GM19452 (cell line): ENCODE data around the gene BAG2.

Source experiments
- ATAC-seq: cut with Tn5 transposase; IDR thresholded peaks from one replicate; pipeline ENCODE4 v1.9.1; 2021; ENCODE audit not compliant: unreplicated experiment

The BAG2 gene

GRCh38 chr6:57173886-57174510 is 1.9 kb downstream of the BAG2 start:
- ATAC-seq, result no peak

- no peak for ATAC-seq
These were observed 2.4 kb downstream of the BAG2 start for GRCh38 chr6:57174511-57174907.

- no peak for ATAC-seq
These were observed 5.6 kb downstream of the BAG2 start for GRCh38 chr6:57177545-57178265.

DNA sequence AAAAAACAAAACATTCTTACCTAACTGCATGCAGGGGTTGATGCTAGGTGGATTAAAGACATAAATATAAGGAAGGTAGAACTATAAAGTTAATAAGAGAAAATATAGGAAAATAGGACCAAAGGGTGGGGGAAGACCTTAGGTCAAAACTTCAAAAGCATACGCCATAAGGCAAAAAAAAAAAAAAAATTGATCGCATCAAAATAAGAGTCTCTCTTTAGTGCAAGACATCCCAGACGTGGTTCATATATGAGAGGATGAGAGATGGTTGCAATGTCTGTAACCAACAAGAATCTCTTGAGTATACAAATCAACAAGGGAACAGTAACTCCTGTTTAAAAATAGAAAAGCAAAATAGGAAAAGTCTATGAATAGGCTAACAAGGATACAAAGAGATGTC is 8.5 kb downstream of the BAG2 start:
- no peak for ATAC-seq

DNA sequence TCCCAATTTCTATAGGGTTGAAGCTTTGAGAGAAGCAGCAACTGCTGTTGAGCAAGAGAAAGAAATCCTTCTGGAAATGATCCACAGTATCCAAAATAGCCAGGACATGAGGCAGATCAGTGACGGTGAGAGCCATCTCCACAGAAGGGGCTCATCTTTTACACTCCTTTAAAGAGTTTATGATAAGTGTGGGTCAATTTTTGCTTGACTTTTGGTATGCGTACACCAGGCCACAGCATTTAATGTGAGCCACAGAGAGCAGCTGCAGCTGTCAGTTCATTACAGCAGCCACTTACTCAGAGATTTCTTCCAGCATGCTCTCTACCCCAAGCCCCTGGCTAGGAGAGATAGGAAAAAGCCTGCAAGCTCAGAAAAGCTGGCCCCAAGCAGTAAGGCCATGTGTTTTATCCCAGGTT is 9.9 kb downstream of the BAG2 start:
- no peak for ATAC-seq

- ATAC-seq, result no peak
These were observed 11.2 kb downstream of the BAG2 start for GRCh38 chr6:57183336-57183735.

GRCh38 chr6:57190140-57190539 is 18.0 kb downstream of the BAG2 start:
- no peak for ATAC-seq

GRCh38 chr6:57193177-57193576 is 21.1 kb downstream of the BAG2 start:
- ATAC-seq, result no peak

GRCh38 chr6:57195457-57195856 is 23.3 kb downstream of the BAG2 start:
- no peak for ATAC-seq

- ATAC-seq, result no peak
These were observed 27.0 kb downstream of the BAG2 start for GRCh38 chr6:57198926-57199636.

- no peak for ATAC-seq
These were observed 29.6 kb downstream of the BAG2 start for GRCh38 chr6:57201718-57202117.

DNA sequence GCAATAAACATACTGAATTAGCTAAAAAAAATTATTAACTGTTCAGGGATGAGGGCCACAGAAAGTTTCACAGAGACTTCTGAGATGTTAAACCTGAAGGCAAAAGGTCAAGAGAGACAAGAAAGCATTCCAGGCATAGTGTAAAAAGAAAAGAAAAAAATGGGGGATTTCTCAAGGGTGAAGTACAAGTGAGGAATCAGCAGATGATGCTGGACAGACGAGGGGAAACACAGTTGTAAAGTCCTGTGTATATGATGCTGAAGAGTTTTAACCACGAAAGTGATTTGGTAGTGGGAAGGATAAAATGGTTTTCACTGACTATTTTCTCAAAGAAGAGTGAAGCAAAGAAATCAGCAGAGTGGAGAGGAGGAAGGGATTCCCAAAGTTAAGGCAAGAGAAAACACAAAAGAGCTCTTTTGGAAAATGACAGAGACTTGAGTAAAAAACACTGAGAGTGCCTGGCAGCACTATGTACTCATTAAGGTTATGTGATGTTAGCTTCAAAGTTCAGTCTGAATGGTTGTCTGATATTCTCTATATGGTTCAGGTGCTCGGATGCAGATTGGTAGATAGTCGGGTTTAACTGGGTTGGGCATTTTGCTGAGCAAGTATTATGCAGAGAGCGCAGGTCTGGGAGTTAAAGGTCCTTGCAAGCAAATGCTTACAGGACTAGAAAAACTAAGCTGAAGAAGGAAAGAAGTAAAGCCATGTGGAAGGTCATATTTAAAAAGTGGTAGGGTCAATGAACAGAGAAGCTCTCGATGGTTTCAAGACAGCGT is 33.6 kb downstream of the BAG2 start:
- ATAC-seq, result no peak

DNA sequence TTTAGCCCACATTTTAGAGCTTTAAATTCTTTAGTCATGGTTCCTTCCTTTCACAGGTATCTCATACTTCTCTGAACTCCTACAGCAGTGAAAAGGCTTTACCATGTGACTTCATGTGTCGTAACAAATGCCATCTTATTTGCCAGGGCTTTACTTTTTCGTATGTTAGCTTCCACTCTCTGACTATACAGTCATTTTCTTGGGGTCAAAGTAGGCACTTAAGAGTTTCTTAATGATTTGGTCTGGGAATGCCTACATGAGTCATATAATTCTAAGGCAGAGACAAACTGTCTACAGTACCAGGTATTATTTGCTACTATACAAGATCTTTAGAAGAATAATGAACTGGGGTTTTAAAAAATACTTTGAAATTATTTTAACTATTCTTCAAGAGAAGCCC is 35.0 kb downstream of the BAG2 start:
- ATAC-seq, result no peak

GRCh38 chr6:57207872-57208271 is 35.7 kb downstream of the BAG2 start:
- ATAC-seq, result no peak

DNA sequence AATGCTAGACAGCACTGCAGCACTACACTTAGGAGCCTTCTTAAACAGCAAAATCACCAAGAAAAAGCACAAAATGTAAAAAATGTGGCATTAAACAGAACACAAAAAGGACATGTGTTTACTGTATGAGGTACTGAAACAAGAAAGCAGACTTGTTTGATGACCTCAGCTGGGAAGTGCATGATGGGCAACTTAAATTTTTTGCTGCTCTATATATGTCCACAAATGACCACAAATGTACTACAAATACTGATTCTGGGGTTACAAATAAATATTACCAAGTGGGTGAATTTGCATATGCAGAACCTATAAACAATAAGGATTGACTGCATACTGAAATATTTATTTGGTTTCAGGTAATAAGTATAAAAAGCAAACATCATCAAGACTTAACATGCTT is 36.9 kb downstream of the BAG2 start:
- no peak for ATAC-seq

GRCh38 chr6:57210060-57210459 is 37.9 kb downstream of the BAG2 start:
- ATAC-seq, result no peak

- ATAC-seq, result no peak
These were observed 43.1 kb downstream of the BAG2 start for GRCh38 chr6:57215260-57215659.

DNA sequence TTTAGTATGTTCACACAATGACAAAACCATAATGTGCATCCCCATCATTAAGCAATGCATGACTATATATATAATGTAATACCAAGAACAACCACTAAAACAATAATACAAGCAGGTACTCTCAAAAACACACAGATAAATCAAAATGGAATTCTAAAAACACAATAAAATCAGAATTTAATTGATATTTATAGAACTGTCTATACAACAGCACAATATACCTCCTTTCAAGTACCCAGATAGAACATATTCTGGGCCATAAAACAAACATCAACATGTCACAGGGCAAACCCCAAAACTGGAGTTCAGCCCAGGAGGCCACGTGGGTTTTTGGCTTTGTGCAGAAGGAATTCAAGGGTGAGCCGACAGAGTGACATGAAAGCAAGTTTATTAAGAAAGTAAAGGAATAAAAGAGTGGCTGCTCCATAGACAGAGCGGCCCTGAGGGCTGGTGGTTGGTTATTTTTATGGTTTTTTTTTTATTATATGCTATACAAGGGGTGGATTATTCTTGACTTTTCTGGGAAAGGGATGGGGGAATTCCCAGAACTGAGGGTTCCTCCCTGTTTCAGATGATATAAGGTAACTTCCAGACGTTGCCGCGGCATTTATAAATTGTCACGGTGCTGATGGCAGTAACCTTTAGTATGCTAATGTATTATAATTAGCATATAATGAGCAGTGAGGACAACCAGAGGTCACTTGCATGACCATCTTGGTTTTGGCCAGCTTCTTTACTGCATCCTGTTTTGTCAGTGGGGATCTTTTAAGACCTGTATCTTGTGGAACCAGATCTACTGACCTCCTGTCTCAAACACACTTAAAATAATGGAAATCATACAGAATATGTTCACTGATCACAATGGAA is 44.3 kb downstream of the BAG2 start:
- ATAC-seq, result no peak

GRCh38 chr6:57217270-57217669 is 45.1 kb downstream of the BAG2 start:
- ATAC-seq, result no peak

DNA sequence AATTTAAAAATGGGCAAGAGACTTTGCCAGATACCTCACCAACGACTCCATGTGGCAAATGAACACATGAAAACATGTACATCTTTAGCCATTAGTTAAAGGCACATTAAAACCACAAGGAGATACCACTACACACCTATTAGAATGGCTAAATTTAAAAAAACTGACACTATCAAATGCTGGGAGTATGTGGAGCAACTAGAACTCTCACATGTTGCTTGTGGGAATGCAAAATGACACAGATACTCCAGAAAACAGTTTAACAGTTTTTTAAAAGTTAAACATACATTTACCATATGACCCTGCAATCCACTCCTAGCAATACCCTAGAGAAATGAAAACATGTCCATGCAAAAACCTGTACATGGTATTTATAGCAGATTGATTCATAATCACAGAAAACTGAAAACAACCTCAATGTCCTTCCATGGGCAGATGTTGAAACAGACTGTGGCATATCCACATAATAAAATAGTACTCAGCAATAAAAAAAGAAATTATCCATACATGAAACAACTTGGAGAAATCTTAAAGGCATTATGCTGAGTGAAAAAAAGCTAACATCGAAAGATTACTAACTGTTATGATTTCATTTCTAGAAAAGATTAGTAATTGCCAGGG is 48.1 kb downstream of the BAG2 start:
- no peak for ATAC-seq
